ENCODE data around the gene FARSA. TPM values are rescaled to one million over a fixed set of nuclear protein-coding genes. Genes with fewer than 3 reads are reported as not detected.
"Not testable (repeated sequence)": the region's sequence is repeated elsewhere in the genome, so short reads cannot be mapped to it uniquely, and the experiment has no call there.

FARSA gene
- total and polyA plus RNA-seq, 2 experiments from 2014 or later, result 33.5 to 79.9 TPM

- Histone ChIP-seq H4K20me1 (ENCODE audit: insufficient read depth) (no peaks in the 10 kb centered on the region), H3K36me3 (ENCODE audit: low read depth) (peaks cover 20% of the 10 kb centered on the region), H2AFZ (no peak overlapping the region), H3K9ac (no peak overlapping the region), H3K79me2 (ENCODE audit: insufficient read depth) (no peaks in the 10 kb centered on the region), H3K4me3 (no peak overlapping the region), H3K27ac (no peak overlapping the region), H3K4me1 (ENCODE audit: insufficient read depth) (no peaks in the 10 kb centered on the region), H3K9me2 (ENCODE audit: insufficient read depth) (no peaks in the 10 kb centered on the region), H3K27me3 (replicated peaks; ENCODE audit: insufficient read depth) (no peaks in the 10 kb centered on the region), H3K4me2 (ENCODE audit: unreplicated experiment) (no peak overlapping the region), H3K9me3 (ENCODE audit: low read depth) (no peaks in the 10 kb centered on the region), H3F3A (ENCODE audit: insufficient read depth) (peaks cover 16% of the 10 kb centered on the region)
- TF ChIP-seq EZH2phosphoT487 (IDR thresholded peaks at IDR 0.05; ENCODE audit: insufficient read depth, low read depth) (no peak), EZH2 (IDR thresholded peaks at IDR 0.05; ENCODE audit: insufficient read depth, poor library complexity, severe bottlenecking) (no peak)
- WGBS, 2 experiments (ENCODE audit: low coverage in 1 of 2, low lambda C conversion rate in 2 of 2, missing lambda C conversion rate in 2 of 2), result 73 to 78% methylated on average over 3 of the region's 3 CpGs
- in situ Hi-C loops (cut with MboI), result no loop called here
- DNase-seq, result no peak
These were observed 12.5 kb downstream of the FARSA start for GRCh38 chr19:12921047-12921446.

- peaks cover 8% of the 10 kb centered on the region; the same call in 1 of the 2 replicates for H3K4me1 ChIP-seq (ENCODE audit: insufficient read depth)
- in situ Hi-C loops (cut with MboI), result no loop called here
- WGBS, 2 experiments (ENCODE audit: low coverage in 1 of 2, low lambda C conversion rate in 2 of 2, missing lambda C conversion rate in 2 of 2), result 92% methylated on average over 14 of the region's 14 CpGs
- no peaks in the 10 kb centered on the region for H3K27me3 ChIP-seq (replicated peaks; ENCODE audit: insufficient read depth)
- H3K9ac ChIP-seq, result no peak overlapping the region
- no peaks in the 10 kb centered on the region for H3K9me2 ChIP-seq (ENCODE audit: insufficient read depth)
- H3K9me3 ChIP-seq (ENCODE audit: low read depth), result no peaks in the 10 kb centered on the region
- DNase-seq, result no peak
- H3K27ac ChIP-seq, result no peak overlapping the region
- no peaks in the 10 kb centered on the region for H3K79me2 ChIP-seq (ENCODE audit: insufficient read depth)
- no peak overlapping the region for H3K4me2 ChIP-seq (ENCODE audit: unreplicated experiment)
- no peaks in the 10 kb centered on the region for H3K36me3 ChIP-seq (ENCODE audit: low read depth)
- no peak overlapping the region for H3K4me3 ChIP-seq
- no peak for TF ChIP-seq EZH2phosphoT487 (IDR thresholded peaks at IDR 0.05; ENCODE audit: insufficient read depth, low read depth)
- TF ChIP-seq EZH2 (IDR thresholded peaks at IDR 0.05; ENCODE audit: insufficient read depth, poor library complexity, severe bottlenecking), result no peak
- H4K20me1 ChIP-seq (ENCODE audit: insufficient read depth), result no peaks in the 10 kb centered on the region
- H2AFZ ChIP-seq, result no peak overlapping the region
- peaks cover 16% of the 10 kb centered on the region; the same call in 1 of the 2 replicates for H3F3A ChIP-seq (ENCODE audit: insufficient read depth)
These were observed 15.3 kb downstream of the FARSA start for GRCh38 chr19:12918253-12918652.

- H3K4me2 ChIP-seq (ENCODE audit: unreplicated experiment); H3K9me2 ChIP-seq (ENCODE audit: insufficient read depth); H3K9ac ChIP-seq; in situ Hi-C loops (cut with MboI); H3K79me2 ChIP-seq (ENCODE audit: insufficient read depth); H4K20me1 ChIP-seq (ENCODE audit: insufficient read depth); DNase-seq; H2AFZ ChIP-seq; H3K9me3 ChIP-seq (ENCODE audit: low read depth); H3K27me3 ChIP-seq (replicated peaks; ENCODE audit: insufficient read depth); H3K36me3 ChIP-seq (ENCODE audit: low read depth); H3K4me3 ChIP-seq; H3K27ac ChIP-seq: not testable (repeated sequence)
- WGBS, 2 experiments (ENCODE audit: low coverage in 1 of 2, low lambda C conversion rate in 2 of 2, missing lambda C conversion rate in 2 of 2), result 76 to 87% methylated on average over 4 of the region's 4 CpGs
- peaks cover 13% of the 10 kb centered on the region; the same call in 1 of the 2 replicates for H3F3A ChIP-seq (ENCODE audit: insufficient read depth)
- H3K4me1 ChIP-seq (ENCODE audit: insufficient read depth), result peaks cover 15% of the 10 kb centered on the region; the same call in 1 of the 2 replicates
These were observed 17.7 kb downstream of the FARSA start for GRCh38 chr19:12915860-12916259.

GRCh38 chr19:12913851-12914690, 19.4 kb downstream of the FARSA start:
- Histone ChIP-seq H3F3A (ENCODE audit: insufficient read depth) (no peaks in the 10 kb centered on the region), H3K27ac (no peak overlapping the region), H3K4me3 (no peak overlapping the region), H3K4me1 (ENCODE audit: insufficient read depth) (peaks cover 15% of the 10 kb centered on the region; the same call in 1 of the 2 replicates), H3K9me2 (ENCODE audit: insufficient read depth) (no peaks in the 10 kb centered on the region), H3K9me3 (ENCODE audit: low read depth) (no peaks in the 10 kb centered on the region), H2AFZ (peak overlapping the region; percentile 66), H3K79me2 (ENCODE audit: insufficient read depth) (no peaks in the 10 kb centered on the region), H4K20me1 (ENCODE audit: insufficient read depth) (no peaks in the 10 kb centered on the region), H3K36me3 (ENCODE audit: low read depth) (no peaks in the 10 kb centered on the region), H3K27me3 (replicated peaks; ENCODE audit: insufficient read depth) (no peaks in the 10 kb centered on the region), H3K9ac (no peak overlapping the region), H3K4me2 (ENCODE audit: unreplicated experiment) (no peak overlapping the region)
- no peak for TF ChIP-seq EZH2phosphoT487 (IDR thresholded peaks at IDR 0.05; ENCODE audit: insufficient read depth, low read depth)
- TF ChIP-seq EZH2 (IDR thresholded peaks at IDR 0.05; ENCODE audit: insufficient read depth, poor library complexity, severe bottlenecking), result no peak
- in situ Hi-C loops (cut with MboI), result no loop called here
- WGBS, 2 experiments (ENCODE audit: low coverage in 1 of 2, low lambda C conversion rate in 2 of 2, missing lambda C conversion rate in 2 of 2), result 32 to 39% methylated on average over 12 of the region's 12 CpGs
- DNase-seq, result peak; percentile 69

All from GM23248 (cell line).